PC-9 (cell line): ENCODE measurements around the gene C16orf90.
"Not testable (repeated sequence)": the region's sequence is repeated elsewhere in the genome, so short reads cannot be mapped to it uniquely, and the experiment has no call there.

Experiments used
- EZH2 ChIP-seq: fragments of 200-600 bp; sonication (generic); IDR thresholded peaks from 2 replicates; pipeline ENCODE4 v1.8.0; 2017; ENCODE audit warnings: antibody characterized with exemption, low read depth
- TF ChIP-seq, protein P1 (sequence below): fragments of 200-600 bp; sonication (generic); conservative IDR thresholded peaks from 2 replicates; pipeline ENCODE4 v1.6.1; 2017; ENCODE audit warnings: mixed run types, antibody characterized with exemption, mild to moderate bottlenecking, moderate library complexity

DNA sequence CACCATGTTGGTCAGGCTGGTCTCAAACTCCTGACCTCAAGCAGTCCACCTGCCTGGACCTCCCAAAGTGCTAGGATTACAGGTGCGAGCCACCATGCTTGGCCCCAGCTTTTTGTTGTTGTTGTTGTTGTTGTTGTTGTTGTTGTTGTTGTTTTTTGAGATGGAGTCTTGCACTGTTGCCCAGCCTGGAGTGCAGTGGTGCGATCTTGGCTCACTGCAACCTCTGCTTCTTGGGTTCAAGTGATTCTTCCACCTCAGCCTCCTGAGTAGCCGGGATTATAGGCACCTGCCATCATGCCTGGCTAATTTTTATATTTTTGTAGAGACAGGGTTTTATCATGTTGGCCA is 21.7 kb downstream of the C16orf90 start:
- TF ChIP-seq, protein P1, sequence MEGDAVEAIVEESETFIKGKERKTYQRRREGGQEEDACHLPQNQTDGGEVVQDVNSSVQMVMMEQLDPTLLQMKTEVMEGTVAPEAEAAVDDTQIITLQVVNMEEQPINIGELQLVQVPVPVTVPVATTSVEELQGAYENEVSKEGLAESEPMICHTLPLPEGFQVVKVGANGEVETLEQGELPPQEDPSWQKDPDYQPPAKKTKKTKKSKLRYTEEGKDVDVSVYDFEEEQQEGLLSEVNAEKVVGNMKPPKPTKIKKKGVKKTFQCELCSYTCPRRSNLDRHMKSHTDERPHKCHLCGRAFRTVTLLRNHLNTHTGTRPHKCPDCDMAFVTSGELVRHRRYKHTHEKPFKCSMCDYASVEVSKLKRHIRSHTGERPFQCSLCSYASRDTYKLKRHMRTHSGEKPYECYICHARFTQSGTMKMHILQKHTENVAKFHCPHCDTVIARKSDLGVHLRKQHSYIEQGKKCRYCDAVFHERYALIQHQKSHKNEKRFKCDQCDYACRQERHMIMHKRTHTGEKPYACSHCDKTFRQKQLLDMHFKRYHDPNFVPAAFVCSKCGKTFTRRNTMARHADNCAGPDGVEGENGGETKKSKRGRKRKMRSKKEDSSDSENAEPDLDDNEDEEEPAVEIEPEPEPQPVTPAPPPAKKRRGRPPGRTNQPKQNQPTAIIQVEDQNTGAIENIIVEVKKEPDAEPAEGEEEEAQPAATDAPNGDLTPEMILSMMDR = not testable (repeated sequence)
- TF ChIP-seq EZH2 = not testable (repeated sequence)
